Natural killer cell (primary cell): Measurements from ENCODE around the gene GIGYF1. TPM values are rescaled to one million over a fixed set of nuclear protein-coding genes. Genes with fewer than 3 reads are reported as not detected.
"Not testable (repeated sequence)": the region's sequence is repeated elsewhere in the genome, so short reads cannot be mapped to it uniquely, and the experiment has no call there.

ENCODE experiments used
- ATAC-seq, 3 donors: fragments of 150-1000 bp in 2 of 3; fragments of 200-7000 bp in 1 of 3; cut with Tn5 transposase; 1 replicate in 1 of 3; 2 replicates in 2 of 3; pipeline ENCODE4 v1.10.0; 2021; ENCODE audit warnings: mild to moderate bottlenecking in 2 of 3, moderate library complexity in 2 of 3
- DNase-seq, 2 donors: peaks; one replicate each; pipeline versions ENCODE4 v3.0.0 to v3.0.0-alpha.2; 2013 to 2021; ENCODE audit warnings: mixed read lengths in 1 of 2
- H3K27ac ChIP-seq: one replicate; pipeline ENCODE4 v1.5.1; 2013; ENCODE audit warnings: mild to moderate bottlenecking, low read length
- H3K27me3 ChIP-seq: one replicate; pipeline ENCODE4 v1.6.1; 2013; ENCODE audit warnings: low read length; ENCODE audit not compliant: control insufficient read depth, insufficient read depth
- H3K36me3 ChIP-seq: one replicate; pipeline ENCODE4 v1.6.1; 2013; ENCODE audit warnings: low read length; ENCODE audit not compliant: control insufficient read depth, insufficient read depth
- H3K4me1 ChIP-seq: one replicate; pipeline ENCODE4 v1.6.1; 2013; ENCODE audit warnings: low read length; ENCODE audit not compliant: control insufficient read depth, insufficient read depth
- H3K4me3 ChIP-seq: one replicate; pipeline ENCODE4 v1.5.1; 2013; ENCODE audit warnings: low read length
- H3K9me3 ChIP-seq: one replicate; pipeline ENCODE4 v1.6.1; 2013; ENCODE audit warnings: low read length; ENCODE audit not compliant: control insufficient read depth, insufficient read depth
- H3K27ac Mint-ChIP-seq, 2 donors: one replicate each; pipeline ENCODE4 v1.8.0; 2022; ENCODE audit warnings: mild to moderate bottlenecking in 2 of 2, mixed read lengths in 2 of 2, moderate library complexity in 1 of 2
- H3K27me3 Mint-ChIP-seq, 2 donors: one replicate each; pipeline ENCODE4 v1.8.0; 2022; ENCODE audit warnings: low read depth in 2 of 2, mixed read lengths in 2 of 2
- H3K36me3 Mint-ChIP-seq: one replicate; pipeline ENCODE4 v1.8.0; 2022; ENCODE audit warnings: mixed read lengths
- H3K4me1 Mint-ChIP-seq, 2 donors: one replicate each; pipeline ENCODE4 v1.8.0; 2022; ENCODE audit warnings: mixed read lengths in 2 of 2
- H3K4me3 Mint-ChIP-seq: one replicate; pipeline ENCODE4 v1.8.0; 2022; ENCODE audit warnings: mild to moderate bottlenecking, moderate library complexity, mixed read lengths
- H3K9me3 Mint-ChIP-seq, 2 donors: one replicate each; pipeline ENCODE4 v1.8.0; 2022; ENCODE audit warnings: mixed read lengths in 2 of 2
- WGBS: methylation state at CpG from one replicate; pipeline ENCODE4 v1.1.7; 2013; ENCODE audit warnings: missing lambda C conversion rate; ENCODE audit not compliant: insufficient coverage; 5-methylcytosine and 5-hydroxymethylcytosine counted together
- intact Hi-C: fragments of 100-400 bp; cut with micrococcal nuclease; formaldehyde crosslinking; loops from one replicate; pipeline ENCODE4 v1.14.2; 2022
- total RNA-seq, 4 donors: library from RNA; stranded (reverse); fragments of 120-200 nt in 1 of 4; gene quantifications; one replicate each; pipeline versions ENCODE4 v1.2.3 to v1.2.4, GENCODE V29; 2013 to 2022
- TF ChIP-seq, protein P1 (sequence below): fragments of 200-600 bp; IDR thresholded peaks from one replicate; pipeline ENCODE4 v1.8.0; 2022; ENCODE audit warnings: antibody characterized with exemption

GIGYF1 gene
- total RNA-seq, 3 donors from 2014 or later (not counting 1 experiment from before 2014, with no cell fraction given) = 92.0 to 102 (median 101) TPM

DNA sequence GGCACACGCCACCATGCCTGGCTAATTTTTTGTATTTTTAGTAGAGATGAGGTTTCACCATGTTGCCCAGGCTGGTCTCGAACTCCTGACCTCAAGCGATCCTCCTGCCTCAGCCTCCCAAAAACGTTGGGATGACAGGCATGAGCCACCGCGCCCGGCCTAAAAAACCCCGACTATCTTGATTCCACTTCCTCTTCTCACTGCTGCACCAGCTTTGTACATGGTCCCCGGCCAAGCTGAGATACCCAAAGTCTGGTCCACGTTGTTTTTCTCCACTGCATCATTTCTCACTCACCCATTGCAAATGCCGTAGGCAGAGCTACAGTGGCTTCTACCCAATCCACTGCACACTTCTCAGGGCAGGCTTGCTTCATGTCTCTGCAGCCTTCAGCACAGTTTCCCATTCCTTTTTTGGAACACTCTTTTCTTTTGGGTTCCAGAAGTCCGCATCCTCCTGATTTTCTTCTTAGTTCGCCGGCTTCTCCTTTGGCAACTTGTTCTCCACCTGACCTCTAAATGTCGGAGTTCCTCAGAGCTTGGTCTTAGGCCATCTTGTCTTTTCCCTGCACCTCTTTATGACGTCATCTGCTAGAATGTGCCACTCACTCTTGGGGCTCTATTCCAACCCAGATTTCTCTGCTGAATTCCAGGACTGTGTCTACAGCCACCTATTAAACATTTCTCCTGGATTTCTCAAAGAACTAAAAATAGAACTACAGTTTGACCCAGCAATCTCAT lies 26.6 kb downstream of the GIGYF1 start:
- H3K27ac ChIP-seq = no peak overlapping the region
- Mint-ChIP-seq H3K27me3 (no peaks in the 10 kb centered on the region), H3K4me3 (no peak overlapping the region), H3K27ac (no peak overlapping the region), H3K36me3 (no peaks in the 10 kb centered on the region), H3K4me1 (no peaks in the 10 kb centered on the region), H3K9me3 (no peaks in the 10 kb centered on the region)
- H3K36me3 ChIP-seq = no peaks in the 10 kb centered on the region
- intact Hi-C loops = no loop called here
- H3K4me3 ChIP-seq = no peak overlapping the region
- ATAC-seq (no peak), DNase-seq (no peak)
- H3K27me3 ChIP-seq = no peaks in the 10 kb centered on the region
- no peaks in the 10 kb centered on the region for H3K9me3 ChIP-seq
- TF ChIP-seq, protein P1, sequence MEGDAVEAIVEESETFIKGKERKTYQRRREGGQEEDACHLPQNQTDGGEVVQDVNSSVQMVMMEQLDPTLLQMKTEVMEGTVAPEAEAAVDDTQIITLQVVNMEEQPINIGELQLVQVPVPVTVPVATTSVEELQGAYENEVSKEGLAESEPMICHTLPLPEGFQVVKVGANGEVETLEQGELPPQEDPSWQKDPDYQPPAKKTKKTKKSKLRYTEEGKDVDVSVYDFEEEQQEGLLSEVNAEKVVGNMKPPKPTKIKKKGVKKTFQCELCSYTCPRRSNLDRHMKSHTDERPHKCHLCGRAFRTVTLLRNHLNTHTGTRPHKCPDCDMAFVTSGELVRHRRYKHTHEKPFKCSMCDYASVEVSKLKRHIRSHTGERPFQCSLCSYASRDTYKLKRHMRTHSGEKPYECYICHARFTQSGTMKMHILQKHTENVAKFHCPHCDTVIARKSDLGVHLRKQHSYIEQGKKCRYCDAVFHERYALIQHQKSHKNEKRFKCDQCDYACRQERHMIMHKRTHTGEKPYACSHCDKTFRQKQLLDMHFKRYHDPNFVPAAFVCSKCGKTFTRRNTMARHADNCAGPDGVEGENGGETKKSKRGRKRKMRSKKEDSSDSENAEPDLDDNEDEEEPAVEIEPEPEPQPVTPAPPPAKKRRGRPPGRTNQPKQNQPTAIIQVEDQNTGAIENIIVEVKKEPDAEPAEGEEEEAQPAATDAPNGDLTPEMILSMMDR = no peak
- WGBS = 80% methylated on average over 16 of the region's 16 CpGs
- peaks cover 1% of the 10 kb centered on the region for H3K4me1 ChIP-seq

- TF ChIP-seq, protein P1 = no peak
- no peak overlapping the region for H3K27ac Mint-ChIP-seq
- Histone ChIP-seq H3K9me3 (no peaks in the 10 kb centered on the region), H3K27me3 (no peaks in the 10 kb centered on the region), H3K36me3 (no peaks in the 10 kb centered on the region), H3K4me3 (no peak overlapping the region), H3K27ac (no peak overlapping the region), H3K4me1 (no peaks in the 10 kb centered on the region)
- H3K4me3 Mint-ChIP-seq = no peak overlapping the region
- no peaks in the 10 kb centered on the region for H3K9me3 Mint-ChIP-seq
- peaks cover 0 to 3% of the 10 kb centered on the region in 2 donors for H3K27me3 Mint-ChIP-seq
- no peaks in the 10 kb centered on the region for H3K4me1 Mint-ChIP-seq
- no peaks in the 10 kb centered on the region for H3K36me3 Mint-ChIP-seq
- DNase-seq (no peak), ATAC-seq (no peak)
- 96% methylated on average over 4 of the region's 5 CpGs for WGBS
- intact Hi-C loops = no loop called here
These were observed 28.8 kb downstream of the GIGYF1 start for GRCh38 chr7:100665168-100665726.

GRCh38 chr7:100662194-100662776 lies 31.8 kb downstream of the GIGYF1 start:
- WGBS = 91% methylated on average over 12 of the region's 12 CpGs
- H3K4me3 ChIP-seq, H3K36me3 ChIP-seq, DNase-seq, H3K4me3 Mint-ChIP-seq, H3K4me1 ChIP-seq, H3K27ac ChIP-seq, H3K9me3 Mint-ChIP-seq, ATAC-seq, intact Hi-C loops, H3K36me3 Mint-ChIP-seq, H3K4me1 Mint-ChIP-seq, H3K27ac Mint-ChIP-seq, H3K27me3 ChIP-seq, H3K9me3 ChIP-seq: not testable (repeated sequence)
- H3K27me3 Mint-ChIP-seq = peaks cover 9 to 11% of the 10 kb centered on the region in 2 donors

DNA sequence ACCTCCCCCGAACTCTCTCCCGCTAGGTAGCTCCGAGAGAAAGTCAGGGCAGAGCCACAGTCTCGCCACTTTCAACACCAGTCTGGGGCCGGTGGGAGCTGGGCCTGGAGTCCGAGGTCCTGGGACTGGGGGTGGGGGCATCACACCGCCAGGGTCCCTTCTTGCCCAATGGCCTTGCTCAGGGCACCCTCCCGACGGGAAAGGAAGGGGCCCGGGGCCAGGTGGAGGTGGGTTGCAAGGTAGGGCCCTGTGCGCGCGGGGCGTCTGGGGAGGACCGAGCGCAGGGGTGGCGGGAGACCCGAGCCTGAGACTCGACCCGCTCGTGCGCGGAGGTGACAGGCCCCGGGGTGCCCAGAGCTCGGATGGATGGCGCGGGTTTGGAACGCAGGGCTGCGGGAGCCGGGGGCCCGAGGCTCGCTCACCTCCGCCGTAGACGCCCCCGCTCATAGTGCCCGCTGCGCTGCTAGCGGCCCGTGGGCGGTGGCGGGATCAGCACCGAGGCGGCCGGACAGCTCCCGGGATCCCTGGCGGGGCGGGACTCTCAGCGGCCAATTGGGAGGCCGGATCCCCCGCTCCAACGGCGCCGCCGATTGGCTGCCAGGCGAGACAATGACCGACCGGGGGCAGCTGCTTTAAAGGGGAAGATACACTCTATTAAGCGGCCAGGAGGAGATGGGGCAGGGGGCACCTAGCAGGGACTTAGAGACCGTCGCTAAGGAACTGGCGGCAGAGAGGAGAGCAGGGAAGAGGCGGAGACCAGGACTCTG lies 38.0 kb downstream of the GIGYF1 start, which contains the start of gene ACTL6B:
ACTL6B (minus strand) TSS at position 541 of the 767 bp plus-strand sequence; CDS start at position 447, 94 bp downstream.
- Mint-ChIP-seq H3K27ac (no peak within 1 kb of the TSS), H3K4me3 (no peak within 1 kb of the TSS), H3K9me3 (no peaks in the 10 kb centered on the region), H3K27me3 (peaks cover 30 to 33% of the 10 kb centered on the region in 2 donors), H3K4me1 (no peaks in the 10 kb centered on the region), H3K36me3 (no peaks in the 10 kb centered on the region)
- TF ChIP-seq, protein P1 = no peak
- 15% methylated on average over 63 of the region's 63 CpGs for WGBS
- Histone ChIP-seq H3K36me3 (no peaks in the 10 kb centered on the region), H3K9me3 (no peaks in the 10 kb centered on the region), H3K4me3 (no peak within 1 kb of the TSS), H3K27me3 (peaks cover 29% of the 10 kb centered on the region), H3K27ac (no peak within 1 kb of the TSS), H3K4me1 (peaks cover 6% of the 10 kb centered on the region)
- DNase-seq (peak; percentile 61 to 63), ATAC-seq (peak; percentile 68 to 97 (median 93))
- intact Hi-C loops = no loop called here
